GM12865 (cell line): ENCODE data around the gene FREY1.

Experiments
- DNase-seq: peaks from one replicate; pipeline ENCODE4 v3.0.0; 2010; ENCODE audit warnings: low read depth
- H3K4me3 ChIP-seq: 2 replicates; pipeline ENCODE4 v1.5.1; 2011; ENCODE audit warnings: mild to moderate bottlenecking, low read depth, low read length, control low read depth
- CTCF ChIP-seq: IDR thresholded peaks from 2 replicates; pipeline ENCODE4 v1.5.1; 2011; ENCODE audit warnings: low read length, control low read depth, low read depth, inconsistent platforms; ENCODE audit not compliant: insufficient read depth; ENCODE audit errors: missing control alignments

Gene FREY1

GRCh38 chr11:45920531-45921477, 13.7 kb upstream of the FREY1 start:
- H3K4me3 ChIP-seq: no peak overlapping the region
- no peak for TF ChIP-seq CTCF
- DNase-seq: no peak

- no peak for DNase-seq
- H3K4me3 ChIP-seq: no peak overlapping the region
- no peak for TF ChIP-seq CTCF
Observed at GRCh38 chr11:45919806-45920530, 12.9 kb upstream of the FREY1 start.

GRCh38 chr11:45918962-45919675, 12.0 kb upstream of the FREY1 start:
- DNase-seq: no peak
- no peak for TF ChIP-seq CTCF
- peak overlapping the region; percentile 84; the same call in 1 of the 2 replicates for H3K4me3 ChIP-seq

- no peak for TF ChIP-seq CTCF
- peak overlapping the region; percentile 84 for H3K4me3 ChIP-seq
- DNase-seq: peak; percentile 73
Observed at GRCh38 chr11:45918331-45918941, 11.4 kb upstream of the FREY1 start.

- peak; percentile 99 for DNase-seq
- H3K4me3 ChIP-seq: peak within 1 kb of the TSS; percentile 84
- no peak for TF ChIP-seq CTCF
Observed at GRCh38 chr11:45917623-45918330, 10.7 kb upstream of the FREY1 start, which contains the start of gene PEX16. TSS of gene PEX16 (minus strand) at chr11:45917877. CDS start at chr11:45917811, 66 bp downstream.

GRCh38 chr11:45917286-45917622, 10.2 kb upstream of the FREY1 start:
- peak overlapping the region; percentile 84 for H3K4me3 ChIP-seq
- TF ChIP-seq CTCF: no peak
- DNase-seq: peak; percentile 36
